Measurements from ENCODE around the gene ABTB2. TPM values are rescaled to one million over a fixed set of nuclear protein-coding genes. Genes with fewer than 3 reads are reported as not detected.

The ABTB2 gene
- total and polyA plus RNA-seq, 7 donors, result 1.3 to 12.9 (median 2.5) TPM

DNA sequence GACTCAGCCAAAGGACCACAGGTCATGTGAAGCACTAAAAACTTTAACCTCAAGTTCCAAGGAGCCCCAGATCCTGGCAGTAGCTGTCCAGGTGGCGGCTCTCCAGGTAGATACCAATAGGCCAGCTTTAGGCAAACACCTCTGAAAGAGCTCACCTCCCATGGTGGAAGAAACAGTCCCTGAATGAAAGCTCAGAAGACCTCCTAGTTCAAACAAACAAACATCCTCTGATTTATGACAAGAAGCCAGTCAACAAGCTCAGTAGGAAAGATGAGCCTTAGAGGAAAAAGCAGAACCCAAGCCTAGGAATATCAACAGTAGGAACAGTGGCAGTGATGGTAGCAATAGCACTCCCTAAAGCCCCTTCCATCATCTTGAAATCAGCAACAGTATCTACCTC lies 17.2 kb downstream of the ABTB2 start:
- Histone ChIP-seq H3K4me1 (peaks cover 0 to 33% (median 30%) of the 10 kb centered on the region in 4 donors), H3K4me3 (no peak overlapping the region), H3K27ac (no peak overlapping the region), H3K27me3 (no peaks in the 10 kb centered on the region), H3K36me3 (no peaks in the 10 kb centered on the region), H3K9me3 (no peaks in the 10 kb centered on the region)
- WGBS, 2 donors, result 92 to 97% methylated on average over 1 of the region's 1 CpG
- TF ChIP-seq EP300 (IDR thresholded peaks at IDR 0.05) (no peak), POLR2A (IDR thresholded peaks at IDR 0.05) (no peak), POLR2AphosphoS5 (IDR thresholded peaks at IDR 0.05) (no peak)
- TF ChIP-seq, protein P1, sequence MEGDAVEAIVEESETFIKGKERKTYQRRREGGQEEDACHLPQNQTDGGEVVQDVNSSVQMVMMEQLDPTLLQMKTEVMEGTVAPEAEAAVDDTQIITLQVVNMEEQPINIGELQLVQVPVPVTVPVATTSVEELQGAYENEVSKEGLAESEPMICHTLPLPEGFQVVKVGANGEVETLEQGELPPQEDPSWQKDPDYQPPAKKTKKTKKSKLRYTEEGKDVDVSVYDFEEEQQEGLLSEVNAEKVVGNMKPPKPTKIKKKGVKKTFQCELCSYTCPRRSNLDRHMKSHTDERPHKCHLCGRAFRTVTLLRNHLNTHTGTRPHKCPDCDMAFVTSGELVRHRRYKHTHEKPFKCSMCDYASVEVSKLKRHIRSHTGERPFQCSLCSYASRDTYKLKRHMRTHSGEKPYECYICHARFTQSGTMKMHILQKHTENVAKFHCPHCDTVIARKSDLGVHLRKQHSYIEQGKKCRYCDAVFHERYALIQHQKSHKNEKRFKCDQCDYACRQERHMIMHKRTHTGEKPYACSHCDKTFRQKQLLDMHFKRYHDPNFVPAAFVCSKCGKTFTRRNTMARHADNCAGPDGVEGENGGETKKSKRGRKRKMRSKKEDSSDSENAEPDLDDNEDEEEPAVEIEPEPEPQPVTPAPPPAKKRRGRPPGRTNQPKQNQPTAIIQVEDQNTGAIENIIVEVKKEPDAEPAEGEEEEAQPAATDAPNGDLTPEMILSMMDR (IDR thresholded peaks at IDR 0.05), result no peak
- DNase-seq, result no peak
- intact Hi-C loops (cut with DNase I), result no loop called here

DNA sequence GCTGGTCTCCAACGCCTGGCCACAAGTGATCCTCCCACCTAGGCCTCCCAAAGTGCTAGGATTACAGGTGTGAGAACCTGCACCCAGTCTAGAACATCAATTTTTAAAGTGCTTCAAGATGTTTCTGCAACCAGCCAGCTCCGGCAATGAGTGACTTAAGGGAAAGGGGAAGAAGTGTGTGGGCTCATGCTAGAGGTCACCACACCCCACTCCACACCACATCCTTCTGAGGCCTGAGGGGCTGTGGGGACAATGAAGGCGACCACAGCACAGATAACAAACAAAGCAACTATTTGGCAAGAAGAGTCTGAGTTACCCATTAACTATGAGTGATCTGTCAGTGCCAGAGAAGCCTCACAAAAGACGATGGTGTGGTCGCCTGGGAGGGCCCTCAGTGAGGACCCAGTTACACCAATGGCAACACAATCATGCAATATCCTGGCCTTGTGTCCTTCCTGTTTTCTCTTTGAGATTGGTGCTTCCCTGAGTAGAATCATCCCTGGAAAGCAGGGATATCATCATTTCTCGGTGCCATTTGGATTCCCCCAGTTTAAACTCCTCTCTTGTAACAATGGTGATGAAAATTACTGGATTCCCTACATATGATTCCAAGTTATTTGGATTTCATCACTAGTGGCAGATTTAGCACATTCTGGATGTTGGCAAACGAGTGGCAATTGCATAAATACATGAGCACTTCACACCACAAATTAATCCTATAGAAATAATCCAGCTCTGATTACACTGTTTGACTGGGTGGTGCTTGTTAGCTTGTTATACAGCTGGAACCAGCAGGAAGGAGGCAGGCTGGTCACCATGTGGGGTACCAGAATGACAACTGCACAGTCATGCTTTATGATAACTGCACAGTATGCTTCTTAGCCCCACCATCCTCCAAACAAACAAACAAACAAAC lies 18.4 kb downstream of the ABTB2 start:
- intact Hi-C loops (cut with DNase I), result no loop called here

DNA sequence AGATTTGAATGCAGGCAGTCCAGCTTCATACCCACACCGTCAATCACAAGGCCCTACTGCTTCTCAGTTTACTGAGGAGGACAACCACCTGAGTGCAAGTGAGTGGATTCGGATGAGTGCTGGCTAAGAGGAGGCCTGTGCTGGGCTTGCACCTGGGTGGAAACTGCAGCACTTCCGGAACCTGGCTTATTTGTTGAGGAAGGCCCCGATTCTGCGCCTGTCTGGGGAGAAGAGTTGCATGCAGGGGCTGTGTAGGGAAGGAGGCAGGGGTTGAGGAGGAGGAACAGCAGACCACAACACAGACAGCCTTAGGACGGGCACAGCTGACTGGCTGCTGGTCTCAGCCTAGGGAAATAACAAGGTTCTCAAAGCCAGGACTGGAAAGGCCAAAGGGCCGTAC lies 20.8 kb downstream of the ABTB2 start:
- no peak overlapping the region for H3K27ac ChIP-seq
- H3K27me3 ChIP-seq, result no peaks in the 10 kb centered on the region
- WGBS, 2 donors, result 77 to 94% methylated on average over 7 of the region's 7 CpGs
- DNase-seq, result no peak
- H3K9me3 ChIP-seq, result no peaks in the 10 kb centered on the region
- H3K36me3 ChIP-seq, result no peaks in the 10 kb centered on the region
- intact Hi-C loops (cut with DNase I), result no loop called here
- H3K4me3 ChIP-seq, result no peak overlapping the region
- TF ChIP-seq, protein P1 (IDR thresholded peaks at IDR 0.05), result no peak
- TF ChIP-seq POLR2A (IDR thresholded peaks at IDR 0.05) (no peak), EP300 (IDR thresholded peaks at IDR 0.05) (no peak), POLR2AphosphoS5 (IDR thresholded peaks at IDR 0.05) (no peak)
- peaks cover 0 to 11% (median 8%) of the 10 kb centered on the region in 4 donors for H3K4me1 ChIP-seq

More for the DNA sequence above, 18.4 kb downstream of the ABTB2 start:
- Histone ChIP-seq H3K27ac (no peak overlapping the region), H3K9me3 (no peaks in the 10 kb centered on the region), H3K4me3 (no peak overlapping the region), H3K36me3 (no peaks in the 10 kb centered on the region), H3K27me3 (no peaks in the 10 kb centered on the region), H3K4me1 (peaks cover 0 to 25% (median 22%) of the 10 kb centered on the region in 4 donors)
- no peak for DNase-seq
- 47 to 67% methylated on average over 7 of the region's 7 CpGs for WGBS, 2 donors
- TF ChIP-seq, protein P1 (IDR thresholded peaks at IDR 0.05), result no peak
- TF ChIP-seq POLR2AphosphoS5 (IDR thresholded peaks at IDR 0.05) (no peak), POLR2A (IDR thresholded peaks at IDR 0.05) (no peak), EP300 (IDR thresholded peaks at IDR 0.05) (no peak)

DNA sequence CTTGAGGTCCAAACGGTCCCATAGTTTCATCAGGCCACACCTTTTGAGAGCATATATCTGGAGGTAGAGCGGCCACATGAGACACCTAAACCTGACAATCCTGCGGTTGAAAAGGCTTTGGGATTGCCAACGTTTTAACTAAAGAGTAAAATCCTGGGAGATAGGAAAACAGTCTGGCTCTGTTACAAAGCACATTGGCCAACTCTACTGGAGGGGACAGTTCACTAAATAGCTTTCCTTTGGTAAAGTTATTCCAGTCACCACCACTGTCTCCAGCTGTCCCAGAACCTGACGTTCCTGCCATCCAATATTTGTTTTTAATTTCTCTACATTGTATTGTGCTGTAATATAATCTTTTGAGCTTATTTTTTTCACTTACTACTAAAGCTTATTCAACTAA lies 22.0 kb downstream of the ABTB2 start:
- intact Hi-C loops (cut with DNase I), result no loop called here
- 53 to 77% methylated on average over 5 of the region's 5 CpGs for WGBS, 2 donors
- Histone ChIP-seq H3K27ac (no peak overlapping the region), H3K4me3 (no peak overlapping the region), H3K9me3 (no peaks in the 10 kb centered on the region), H3K36me3 (no peaks in the 10 kb centered on the region), H3K27me3 (no peaks in the 10 kb centered on the region), H3K4me1 (peaks cover 0 to 14% (median 12%) of the 10 kb centered on the region in 4 donors)
- DNase-seq, result no peak
- TF ChIP-seq, protein P1 (IDR thresholded peaks at IDR 0.05), result no peak
- TF ChIP-seq POLR2A (IDR thresholded peaks at IDR 0.05), result no peak
- no peak for TF ChIP-seq EP300 (IDR thresholded peaks at IDR 0.05)
- no peak for TF ChIP-seq POLR2AphosphoS5 (IDR thresholded peaks at IDR 0.05)
